ENCODE measurements around the gene APBA1. TPM values are rescaled to one million over a fixed set of nuclear protein-coding genes. Genes with fewer than 3 reads are reported as not detected.
"Not testable (repeated sequence)": the region's sequence is repeated elsewhere in the genome, so short reads cannot be mapped to it uniquely, and the experiment has no call there.

Gene APBA1
- total RNA-seq, 2 donors from 2014 or later = 6.8 to 9.5 TPM

- Histone ChIP-seq H3K36me3 (no peaks in the 10 kb centered on the region), H3K4me3 (no peak overlapping the region), H3K27me3 (replicated peaks; ENCODE audit: insufficient read depth) (no peaks in the 10 kb centered on the region), H3K27ac (no peak overlapping the region), H3K9me3 (no peaks in the 10 kb centered on the region), H3K4me1 (ENCODE audit: control insufficient read depth in 1 of 2, low read depth in 2 of 2) (no peaks in the 10 kb centered on the region)
- DNase-seq (ENCODE audit: low spot score) (no peak), ATAC-seq (ENCODE audit: insufficient number of reproducible peaks, low FRiP score, low read depth) (no peak)
- TF ChIP-seq CTCF (IDR thresholded peaks at IDR 0.05) = no peak
These were observed 229.0 kb downstream of the APBA1 start for GRCh38 chr9:69443178-69443577.

- Histone ChIP-seq H3K27ac (no peak overlapping the region), H3K4me3 (no peak overlapping the region), H3K27me3 (replicated peaks; ENCODE audit: insufficient read depth) (no peaks in the 10 kb centered on the region), H3K9me3 (no peaks in the 10 kb centered on the region), H3K4me1 (ENCODE audit: control insufficient read depth in 1 of 2, low read depth in 2 of 2) (no peaks in the 10 kb centered on the region), H3K36me3 (no peaks in the 10 kb centered on the region)
- no peak for DNase-seq (ENCODE audit: low spot score)
- no peak for ATAC-seq (ENCODE audit: insufficient number of reproducible peaks, low FRiP score, low read depth)
- TF ChIP-seq CTCF (IDR thresholded peaks at IDR 0.05) = no peak
These were observed 229.7 kb downstream of the APBA1 start for GRCh38 chr9:69442486-69442885.

- not testable (repeated sequence) for H3K9me3 ChIP-seq; H3K36me3 ChIP-seq; H3K4me3 ChIP-seq; H3K27me3 ChIP-seq (replicated peaks; ENCODE audit: insufficient read depth); H3K4me1 ChIP-seq (ENCODE audit: control insufficient read depth in 1 of 2, low read depth in 2 of 2); DNase-seq (ENCODE audit: low spot score); ATAC-seq (ENCODE audit: insufficient number of reproducible peaks, low FRiP score, low read depth); H3K27ac ChIP-seq
These were observed 231.8 kb downstream of the APBA1 start for GRCh38 chr9:69440254-69440955.

GRCh38 chr9:69439654-69440053 is 232.5 kb downstream of the APBA1 start:
- H3K27me3 ChIP-seq (replicated peaks; ENCODE audit: insufficient read depth); ATAC-seq (ENCODE audit: insufficient number of reproducible peaks, low FRiP score, low read depth); H3K4me1 ChIP-seq (ENCODE audit: control insufficient read depth in 1 of 2, low read depth in 2 of 2); H3K36me3 ChIP-seq; H3K27ac ChIP-seq; DNase-seq (ENCODE audit: low spot score); H3K4me3 ChIP-seq; H3K9me3 ChIP-seq: not testable (repeated sequence)

GRCh38 chr9:69433968-69434367 is 238.2 kb downstream of the APBA1 start:
- H3K27ac ChIP-seq = no peak overlapping the region
- ATAC-seq (ENCODE audit: insufficient number of reproducible peaks, low FRiP score, low read depth) (no peak), DNase-seq (ENCODE audit: low spot score) (no peak)
- H3K27me3 ChIP-seq (replicated peaks; ENCODE audit: insufficient read depth) = no peaks in the 10 kb centered on the region
- H3K36me3 ChIP-seq = no peaks in the 10 kb centered on the region
- H3K9me3 ChIP-seq = no peaks in the 10 kb centered on the region
- no peaks in the 10 kb centered on the region for H3K4me1 ChIP-seq (ENCODE audit: control insufficient read depth in 1 of 2, low read depth in 2 of 2)
- H3K4me3 ChIP-seq = no peak overlapping the region
- no peak for TF ChIP-seq CTCF (IDR thresholded peaks at IDR 0.05)

- ATAC-seq (ENCODE audit: insufficient number of reproducible peaks, low FRiP score, low read depth) = no peak
- no peak overlapping the region for H3K27ac ChIP-seq
- no peak overlapping the region for H3K4me3 ChIP-seq
- no peaks in the 10 kb centered on the region for H3K4me1 ChIP-seq (ENCODE audit: control insufficient read depth in 1 of 2, low read depth in 2 of 2)
- no peaks in the 10 kb centered on the region for H3K9me3 ChIP-seq
- H3K27me3 ChIP-seq (replicated peaks; ENCODE audit: insufficient read depth) = no peaks in the 10 kb centered on the region
- no peak for TF ChIP-seq CTCF (IDR thresholded peaks at IDR 0.05)
- no peaks in the 10 kb centered on the region for H3K36me3 ChIP-seq
- no peak for DNase-seq (ENCODE audit: low spot score)
These were observed 238.8 kb downstream of the APBA1 start for GRCh38 chr9:69433392-69433791.
